Stimulated activated naive CD8-positive, alpha-beta T cell treated with anti-CD3 and anti-CD28 coated beads, Interleukin-15, amount 100 ng/mL, for 72 hours (primary cell): Measurements from ENCODE around the gene SEC22C.
A peak's percentile ranks its signal among the peaks of the same experiment; 100 is the strongest.

Experiments
- ATAC-seq: fragments of 150-1000 bp; cut with Tn5 transposase; 2 replicates; pipeline ENCODE4 v1.10.0; 2021; ENCODE audit warnings: mild to moderate bottlenecking, moderate library complexity
- DNase-seq, 2 donors: peaks; one replicate each; pipeline ENCODE4 v3.0.0; 2021 to 2022
- H3K27ac Mint-ChIP-seq, 2 donors: one replicate each; pipeline ENCODE4 v1.8.0; 2022; ENCODE audit warnings: mild to moderate bottlenecking in 2 of 2, mixed read lengths in 2 of 2, moderate library complexity in 2 of 2
- H3K27me3 Mint-ChIP-seq: one replicate; pipeline ENCODE4 v1.8.0; 2022; ENCODE audit warnings: mixed read lengths
- H3K4me1 Mint-ChIP-seq: one replicate; pipeline ENCODE4 v1.8.0; 2022; ENCODE audit warnings: mild to moderate bottlenecking, mixed read lengths
- H3K4me3 Mint-ChIP-seq, 2 donors: one replicate each; pipeline ENCODE4 v1.8.0; 2022; ENCODE audit warnings: mild to moderate bottlenecking in 2 of 2, mixed read lengths in 2 of 2, moderate library complexity in 1 of 2
- H3K9me3 Mint-ChIP-seq, 2 donors: one replicate each; pipeline ENCODE4 v1.8.0; 2022; ENCODE audit warnings: mixed read lengths in 2 of 2

Gene SEC22C

DNA sequence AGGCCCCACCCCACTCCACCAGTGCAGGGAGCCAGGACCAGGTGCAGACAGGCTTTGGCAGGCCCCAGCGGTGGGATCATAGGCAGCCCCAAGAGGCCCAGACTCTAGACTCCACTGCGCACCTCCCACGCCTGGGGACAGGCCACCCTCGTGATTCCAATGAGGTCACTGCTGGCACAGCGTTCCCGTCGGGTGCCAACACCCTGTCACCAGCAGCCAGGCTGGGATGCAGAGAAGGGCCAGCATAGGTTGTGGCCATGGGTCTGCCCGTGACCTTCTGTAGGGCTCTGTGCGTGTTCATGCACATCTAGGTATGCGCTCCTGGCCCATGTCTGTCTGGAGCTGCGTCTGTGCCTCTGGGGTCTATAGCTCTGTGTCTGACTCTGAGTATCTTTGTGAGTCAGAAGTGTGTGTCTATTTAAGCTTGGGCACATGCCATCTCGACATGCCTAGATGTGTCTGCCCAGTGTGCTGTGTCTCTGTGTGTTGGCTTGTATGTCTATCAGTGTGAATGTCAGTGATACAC is 66.3 kb downstream of the SEC22C start:
- Mint-ChIP-seq H3K9me3 (no peaks in the 10 kb centered on the region), H3K4me3 (no peak overlapping the region), H3K27me3 (no peaks in the 10 kb centered on the region), H3K27ac (no peak overlapping the region), H3K4me1 (peaks cover 29% of the 10 kb centered on the region)
- DNase-seq = no peak
- ATAC-seq = no peak

DNA sequence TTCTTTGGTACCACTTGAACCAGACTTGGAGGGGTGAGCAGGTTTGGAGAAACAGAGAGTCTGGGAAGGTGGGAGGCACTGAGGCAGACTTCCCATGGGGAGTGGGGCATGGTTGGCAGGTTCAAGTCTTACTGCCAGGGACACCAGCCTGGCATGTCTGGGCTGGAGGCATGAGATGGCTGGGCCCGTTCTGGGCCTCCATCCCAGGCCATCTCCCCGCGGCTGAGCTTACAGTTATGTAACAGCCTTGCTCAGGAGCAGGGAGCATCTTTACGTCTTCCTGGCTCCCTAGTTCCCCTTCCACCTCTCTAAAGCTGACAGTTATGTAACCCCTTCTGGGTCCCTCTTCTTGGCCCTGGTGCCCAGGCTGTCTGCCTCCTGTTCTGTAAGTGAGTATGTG is 66.9 kb downstream of the SEC22C start:
- Mint-ChIP-seq H3K9me3 (no peaks in the 10 kb centered on the region), H3K4me3 (no peak overlapping the region), H3K4me1 (peaks cover 23% of the 10 kb centered on the region), H3K27ac (peak overlapping the region in 1 of 2 donors; percentile 29), H3K27me3 (no peaks in the 10 kb centered on the region)
- ATAC-seq (no peak), DNase-seq (no peak)

DNA sequence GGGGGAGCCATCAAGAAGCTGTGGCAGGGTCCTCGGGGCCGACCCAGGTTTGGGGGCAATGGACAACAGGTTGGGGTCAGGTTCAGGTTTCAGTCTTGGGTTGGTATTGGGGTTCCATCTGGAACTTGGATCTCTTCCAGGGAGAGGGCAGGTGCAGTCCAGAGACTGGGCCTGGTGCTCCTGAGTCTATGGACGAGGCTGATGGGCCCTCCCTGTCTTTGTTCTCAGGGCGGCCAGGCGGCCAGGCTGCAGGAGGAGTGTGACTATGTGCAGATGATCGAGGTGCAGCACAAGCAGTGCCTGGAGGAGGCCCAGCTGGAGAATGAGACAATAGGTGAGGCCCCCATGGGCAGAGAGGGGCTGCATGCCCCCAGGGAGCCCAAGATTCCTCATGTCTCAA is 68.2 kb downstream of the SEC22C start:
- Mint-ChIP-seq H3K4me3 (no peak overlapping the region), H3K4me1 (peaks cover 21% of the 10 kb centered on the region), H3K9me3 (no peaks in the 10 kb centered on the region), H3K27me3 (no peaks in the 10 kb centered on the region), H3K27ac (peak overlapping the region in 1 of 2 donors; percentile 38)
- ATAC-seq (no peak), DNase-seq (no peak)

DNA sequence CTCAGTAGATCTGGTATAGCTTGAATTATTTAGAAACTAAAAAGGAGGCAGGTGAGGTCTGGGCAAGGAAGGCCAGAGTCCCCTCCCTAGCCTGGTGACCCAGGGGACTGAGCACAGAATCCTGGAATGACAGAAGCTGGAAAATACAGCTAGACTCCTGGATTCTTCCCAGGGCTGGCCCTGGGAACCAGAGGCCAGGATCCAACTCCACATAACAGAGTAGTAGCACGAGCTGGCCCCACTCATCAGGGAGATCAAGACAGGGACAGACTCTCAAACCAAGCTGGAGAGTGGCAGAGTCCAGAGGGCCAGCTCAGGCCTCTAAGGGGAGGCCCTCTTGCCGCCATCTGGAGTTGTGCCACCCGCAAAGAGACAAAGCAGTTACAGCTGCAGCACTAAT is 68.6 kb downstream of the SEC22C start:
- H3K27me3 Mint-ChIP-seq = no peaks in the 10 kb centered on the region
- no peaks in the 10 kb centered on the region for H3K9me3 Mint-ChIP-seq
- H3K27ac Mint-ChIP-seq = peak overlapping the region; percentile 35 to 38
- peaks cover 25% of the 10 kb centered on the region for H3K4me1 Mint-ChIP-seq
- ATAC-seq = no peak
- no peak overlapping the region for H3K4me3 Mint-ChIP-seq
- DNase-seq = no peak

DNA sequence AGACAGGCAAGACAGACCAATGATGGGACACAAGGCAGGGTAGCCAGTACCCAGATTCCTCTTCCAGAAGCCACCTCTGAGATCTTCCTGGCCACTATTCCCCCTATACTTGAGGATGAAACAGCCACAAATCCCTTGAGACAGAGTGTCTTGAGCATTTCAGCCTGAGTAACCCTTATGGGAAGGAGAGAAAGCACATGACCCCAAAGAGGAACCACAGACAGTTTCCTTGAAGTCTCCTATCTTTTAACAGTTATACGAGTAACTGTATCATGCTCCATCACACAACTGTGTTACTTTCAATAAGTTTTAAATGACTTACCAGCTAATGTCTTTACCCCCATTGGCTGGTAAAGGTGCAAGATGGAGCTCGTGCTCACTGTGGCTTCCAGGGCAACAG is 70.0 kb downstream of the SEC22C start:
- Mint-ChIP-seq H3K4me1 (peaks cover 39% of the 10 kb centered on the region), H3K27me3 (no peaks in the 10 kb centered on the region), H3K4me3 (no peak overlapping the region), H3K27ac (no peak overlapping the region), H3K9me3 (no peaks in the 10 kb centered on the region)
- DNase-seq = no peak
- ATAC-seq = no peak

DNA sequence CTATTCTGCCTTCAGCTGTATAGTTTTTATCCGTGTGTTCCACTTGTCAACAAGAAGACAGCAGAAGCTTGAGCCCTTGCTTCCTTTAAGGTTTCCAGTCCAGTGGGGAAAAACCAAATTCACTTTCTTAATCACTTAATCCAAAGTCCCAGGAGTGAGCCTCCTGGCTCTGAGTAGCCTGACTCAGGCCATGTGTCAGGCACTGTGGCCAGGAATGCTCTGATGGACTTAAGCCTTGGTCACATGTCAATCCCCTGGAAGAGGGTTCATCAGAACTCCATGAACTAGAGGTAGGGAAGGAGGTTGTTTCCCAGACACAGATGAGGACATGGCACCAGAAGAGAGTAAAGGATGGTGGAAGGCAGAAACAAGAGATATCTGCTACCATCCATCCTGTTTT is 70.6 kb downstream of the SEC22C start:
- no peak overlapping the region for H3K4me3 Mint-ChIP-seq
- ATAC-seq (no peak), DNase-seq (no peak)
- H3K9me3 Mint-ChIP-seq = no peaks in the 10 kb centered on the region
- H3K27me3 Mint-ChIP-seq = no peaks in the 10 kb centered on the region
- H3K4me1 Mint-ChIP-seq = peaks cover 44% of the 10 kb centered on the region
- H3K27ac Mint-ChIP-seq = peak overlapping the region in 1 of 2 donors; percentile 68

DNA sequence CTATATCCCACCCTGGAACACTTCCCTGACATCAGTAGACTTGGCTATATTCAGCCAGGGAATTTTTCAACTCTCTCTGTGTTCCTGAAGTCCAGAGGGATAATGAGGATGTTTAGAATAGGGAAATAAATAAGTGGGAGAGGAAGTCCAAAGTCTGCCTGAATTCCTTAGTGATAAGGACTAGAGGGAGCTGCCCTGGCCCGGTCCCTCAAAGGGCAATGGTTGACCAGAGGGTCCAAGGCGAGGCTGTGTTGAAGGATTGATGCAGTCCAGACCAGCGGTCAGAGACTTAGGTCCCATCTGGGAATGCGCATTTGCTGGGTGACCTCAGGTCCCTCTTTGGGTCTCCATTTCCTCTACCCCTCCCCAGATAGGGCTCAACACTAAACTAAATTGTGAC is 71.4 kb downstream of the SEC22C start:
- Mint-ChIP-seq H3K9me3 (no peaks in the 10 kb centered on the region), H3K27me3 (no peaks in the 10 kb centered on the region), H3K27ac (peak overlapping the region in 1 of 2 donors; percentile 12), H3K4me1 (peaks cover 50% of the 10 kb centered on the region), H3K4me3 (no peak overlapping the region)
- ATAC-seq (no peak), DNase-seq (no peak)

DNA sequence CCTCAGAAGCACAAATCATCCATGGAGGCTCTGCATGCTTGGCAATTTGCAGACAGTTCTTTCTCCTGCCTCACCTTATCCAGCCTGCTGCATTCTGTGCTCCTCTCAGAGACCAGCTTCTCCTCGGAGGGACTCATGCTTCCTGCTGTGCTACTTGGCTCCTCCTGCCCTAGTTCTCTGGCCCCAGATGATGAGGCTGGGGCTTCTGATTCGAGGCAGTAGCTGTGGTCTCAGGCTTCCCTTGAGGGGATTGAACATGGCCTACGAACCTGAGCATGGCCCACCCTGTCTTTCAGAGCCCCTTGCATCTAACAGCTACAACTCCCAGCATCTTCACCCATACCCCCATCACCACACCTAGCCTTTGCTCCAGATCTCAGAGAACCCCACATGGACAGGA is 72.7 kb downstream of the SEC22C start:
- Mint-ChIP-seq H3K27ac (no peak overlapping the region), H3K4me1 (peaks cover 60% of the 10 kb centered on the region), H3K4me3 (peak overlapping the region in 1 of 2 donors; percentile 9), H3K9me3 (no peaks in the 10 kb centered on the region), H3K27me3 (no peaks in the 10 kb centered on the region)
- DNase-seq (no peak), ATAC-seq (no peak)

DNA sequence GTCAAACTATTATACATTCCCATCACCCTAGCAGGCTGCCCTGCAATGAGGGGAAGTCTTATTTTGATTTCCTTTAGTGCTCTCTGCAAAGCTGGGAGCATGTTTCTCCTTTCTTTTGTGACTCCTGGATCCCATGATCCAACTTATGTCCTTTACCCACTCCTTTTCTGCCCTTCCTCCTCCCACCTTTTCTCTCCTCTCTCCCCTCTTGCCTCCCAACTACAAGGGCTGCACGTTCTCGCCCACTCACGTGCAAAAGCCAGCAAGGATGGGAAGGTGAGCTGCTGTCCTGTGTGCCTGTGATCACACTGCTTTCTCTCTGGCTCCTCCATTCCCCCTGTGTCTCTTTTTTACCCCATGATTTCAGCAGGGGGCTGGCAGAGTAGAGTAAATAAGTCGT is 73.2 kb downstream of the SEC22C start:
- H3K4me3 Mint-ChIP-seq = peak overlapping the region in 1 of 2 donors; percentile 9
- peaks cover 66% of the 10 kb centered on the region for H3K4me1 Mint-ChIP-seq
- H3K27ac Mint-ChIP-seq = peak overlapping the region in 1 of 2 donors; percentile 78
- H3K9me3 Mint-ChIP-seq = no peaks in the 10 kb centered on the region
- DNase-seq (no peak), ATAC-seq (no peak)
- no peaks in the 10 kb centered on the region for H3K27me3 Mint-ChIP-seq

DNA sequence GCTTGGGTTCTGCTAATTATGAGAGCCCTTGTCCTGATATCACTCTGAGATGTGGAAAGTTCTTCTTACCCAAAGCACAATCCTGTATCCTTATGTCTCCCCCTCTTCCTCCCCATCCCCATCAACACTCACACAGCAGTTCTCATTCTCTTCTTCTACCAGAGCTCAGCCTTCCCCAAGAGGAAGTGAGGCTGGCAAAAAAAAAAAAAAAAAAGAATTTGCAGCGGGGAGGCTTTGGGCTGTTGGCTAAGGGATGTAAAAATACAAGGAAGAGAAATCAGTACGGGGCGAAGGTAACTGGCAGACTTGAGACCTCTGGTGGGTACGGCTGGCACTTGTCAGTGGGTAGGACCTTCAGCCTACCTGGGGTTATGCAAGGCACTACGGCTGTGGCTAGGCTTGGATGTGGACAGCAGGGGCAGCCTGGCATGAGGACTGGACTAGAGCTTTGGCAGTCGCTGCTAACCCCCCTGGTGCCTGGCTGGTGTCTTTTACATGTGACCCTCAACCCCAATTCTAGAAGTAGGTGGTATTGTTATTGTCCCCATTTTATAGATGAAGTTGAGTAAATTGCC is 73.9 kb downstream of the SEC22C start:
- Mint-ChIP-seq H3K4me3 (peak overlapping the region in 1 of 2 donors; percentile 63), H3K27ac (peak overlapping the region in 1 of 2 donors; percentile 35), H3K27me3 (no peaks in the 10 kb centered on the region), H3K9me3 (no peaks in the 10 kb centered on the region), H3K4me1 (peaks cover 73% of the 10 kb centered on the region)
- DNase-seq (no peak), ATAC-seq (no peak)

DNA sequence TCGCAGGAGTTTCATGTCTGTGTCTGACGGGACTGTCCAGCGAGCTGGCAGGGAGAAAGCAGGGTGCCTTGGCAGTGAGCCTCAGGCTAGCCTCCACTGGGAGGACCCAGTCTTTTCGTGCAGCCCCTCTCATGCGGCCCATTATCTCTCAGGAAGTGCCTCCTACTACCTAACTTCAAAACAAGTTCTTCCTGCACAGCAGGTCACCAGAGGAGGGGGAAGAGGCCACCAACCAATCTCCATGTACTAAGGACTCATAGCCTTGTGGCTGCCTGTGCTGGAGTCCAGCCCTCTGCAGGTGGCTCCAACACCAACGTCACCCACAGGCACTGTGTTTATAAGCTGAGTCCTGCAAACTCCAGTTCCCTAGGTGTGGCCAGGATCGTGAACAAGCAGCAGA is 74.5 kb downstream of the SEC22C start:
- DNase-seq (no peak), ATAC-seq (no peak)
- Mint-ChIP-seq H3K27ac (peak overlapping the region in 1 of 2 donors; percentile 38), H3K4me1 (peaks cover 75% of the 10 kb centered on the region), H3K4me3 (peak overlapping the region; percentile 48 to 63), H3K27me3 (no peaks in the 10 kb centered on the region), H3K9me3 (no peaks in the 10 kb centered on the region)

DNA sequence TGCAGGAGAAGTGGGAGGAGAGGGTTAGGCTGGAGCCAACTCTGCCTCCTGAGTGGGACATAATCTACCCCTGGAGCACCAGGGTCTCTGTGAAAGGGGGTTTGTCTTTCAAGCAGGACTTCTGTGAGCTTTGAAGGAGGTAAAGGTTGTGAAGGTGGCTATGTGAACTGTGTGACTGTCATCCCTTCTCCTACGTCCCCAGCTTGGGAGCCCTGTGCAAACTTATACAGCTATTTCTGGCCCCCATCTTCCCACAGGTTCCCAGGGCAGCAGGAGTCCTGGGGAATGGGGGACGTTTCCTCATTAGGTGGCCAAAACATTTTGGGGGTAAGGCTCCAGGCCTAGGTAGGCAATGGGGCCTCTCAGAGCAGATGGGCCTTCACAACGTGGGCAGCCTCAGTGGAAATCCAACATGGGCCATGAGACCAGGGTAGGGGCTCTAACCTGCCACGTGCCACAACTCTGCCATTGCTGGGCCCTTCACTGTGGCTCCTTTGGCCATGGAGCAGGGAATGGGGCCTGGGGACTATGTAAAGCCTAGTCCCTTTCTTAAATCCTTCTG is 75.8 kb downstream of the SEC22C start:
- ATAC-seq = no peak
- no peaks in the 10 kb centered on the region for H3K9me3 Mint-ChIP-seq

DNA sequence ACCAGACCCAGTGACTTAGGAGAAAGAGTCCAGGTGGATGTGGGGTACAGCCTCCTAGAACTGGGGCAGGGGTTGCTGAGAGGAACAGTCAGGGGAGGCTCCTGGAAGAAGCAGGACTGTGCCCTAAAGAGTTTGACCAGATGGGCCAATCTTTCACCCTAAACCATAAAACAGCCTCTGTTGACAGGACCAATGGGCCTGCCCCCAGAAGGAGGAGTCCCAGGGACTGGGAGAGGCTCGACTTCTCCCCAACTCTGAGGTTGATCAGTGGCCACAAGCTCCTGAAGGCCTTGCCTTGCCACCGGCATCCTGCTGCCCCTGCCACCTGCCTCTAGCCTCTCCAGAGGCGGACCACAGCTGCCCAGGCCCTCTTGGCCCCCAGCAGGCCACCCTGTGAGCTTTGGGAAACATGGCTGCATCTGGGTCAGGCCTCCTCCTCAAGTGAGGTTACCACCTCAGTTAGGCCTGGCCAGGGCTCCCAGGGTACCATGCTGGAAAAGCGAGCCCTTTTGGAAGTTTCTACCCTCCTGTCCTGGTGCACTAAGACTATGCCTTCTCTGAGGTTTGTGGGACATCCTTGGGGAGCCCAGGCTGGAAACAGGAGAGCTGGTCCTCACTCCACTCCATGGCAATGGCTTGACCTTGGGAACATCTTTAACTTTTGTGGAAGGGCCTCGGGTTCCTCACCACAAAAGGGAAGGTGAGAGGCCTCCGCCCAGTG is 76.5 kb downstream of the SEC22C start:
- ATAC-seq (no peak), DNase-seq (peak in 1 of 2 donors; percentile 5)
- peak overlapping the region in 1 of 2 donors; percentile 4 for H3K27ac Mint-ChIP-seq
- no peak overlapping the region for H3K4me3 Mint-ChIP-seq
- H3K27me3 Mint-ChIP-seq = peaks cover 14% of the 10 kb centered on the region
- H3K9me3 Mint-ChIP-seq = no peaks in the 10 kb centered on the region
- peaks cover 83% of the 10 kb centered on the region for H3K4me1 Mint-ChIP-seq

More for the DNA sequence above, 75.8 kb downstream of the SEC22C start:
- DNase-seq = peak in 1 of 2 donors; percentile 6
- Mint-ChIP-seq H3K27ac (peak overlapping the region in 1 of 2 donors; percentile 36), H3K4me3 (no peak overlapping the region), H3K4me1 (peaks cover 77% of the 10 kb centered on the region), H3K27me3 (peaks cover 8% of the 10 kb centered on the region)

DNA sequence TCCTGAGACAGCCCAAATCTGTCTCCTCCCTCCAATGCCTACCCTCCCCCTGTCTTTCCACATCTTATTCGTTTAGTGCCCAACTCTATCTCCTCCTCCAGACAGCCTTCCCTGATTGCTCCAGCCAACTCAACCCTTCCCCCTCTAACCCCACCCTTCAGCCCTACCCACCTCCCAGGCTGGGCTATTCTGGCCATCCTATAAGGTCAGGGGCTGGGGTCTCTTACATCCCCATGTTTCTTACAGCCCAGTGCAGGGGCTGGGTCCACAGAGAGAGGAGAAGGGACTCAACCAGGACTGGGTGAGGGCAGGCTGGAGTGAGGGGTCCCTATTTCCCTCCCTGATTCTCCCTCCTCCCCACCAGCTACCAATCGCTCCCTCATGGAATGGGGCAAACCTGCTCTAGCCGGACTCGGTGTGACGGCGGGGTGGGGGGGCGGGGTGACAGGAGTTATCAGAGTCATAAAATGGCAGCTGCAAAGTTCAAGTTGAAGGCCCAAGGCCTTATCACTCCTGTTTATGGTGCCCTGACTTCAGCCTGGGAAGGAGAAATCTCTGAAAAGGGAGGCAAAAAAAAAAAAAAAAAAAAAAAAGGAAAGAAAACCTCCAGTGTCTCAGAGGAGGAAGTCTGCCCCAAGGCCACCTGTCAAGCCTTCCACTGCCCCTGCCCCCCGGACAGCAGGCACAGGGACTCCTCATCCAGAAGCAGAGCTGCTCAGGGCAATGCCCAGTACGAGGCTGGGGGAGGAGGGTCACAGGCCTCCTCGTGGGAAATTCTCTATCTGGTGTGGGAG is 77.2 kb downstream of the SEC22C start:
- DNase-seq = no peak
- Mint-ChIP-seq H3K4me3 (no peak overlapping the region), H3K4me1 (peaks cover 83% of the 10 kb centered on the region), H3K27me3 (peaks cover 22% of the 10 kb centered on the region), H3K9me3 (no peaks in the 10 kb centered on the region), H3K27ac (peak overlapping the region in 1 of 2 donors; percentile 4)
- ATAC-seq = no peak

DNA sequence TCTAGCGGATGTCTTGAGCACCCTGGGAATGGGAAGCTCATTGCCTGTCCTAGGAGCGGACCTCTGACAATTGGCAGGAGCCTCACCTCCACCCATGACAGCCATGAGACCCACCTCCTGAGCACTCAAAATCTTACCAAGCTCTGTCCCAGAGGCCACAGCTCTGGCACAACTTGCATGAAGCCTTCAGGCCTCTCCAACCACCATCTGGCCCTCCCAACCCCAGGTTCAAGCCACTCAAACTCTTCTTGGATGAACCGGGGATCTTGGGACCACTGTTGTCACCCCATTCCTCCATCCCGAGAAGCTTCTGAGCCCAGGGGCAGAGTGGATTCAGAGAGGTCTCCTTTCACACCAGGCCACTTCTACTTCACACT is 77.8 kb downstream of the SEC22C start:
- Mint-ChIP-seq H3K27me3 (peaks cover 28% of the 10 kb centered on the region), H3K4me3 (no peak overlapping the region), H3K9me3 (no peaks in the 10 kb centered on the region), H3K27ac (no peak overlapping the region), H3K4me1 (peaks cover 77% of the 10 kb centered on the region)
- DNase-seq = peak in 1 of 2 donors; percentile 7
- ATAC-seq = no peak
